Smooth muscle cell of the brain vasculature (primary cell): Measurements from ENCODE around the gene AHCYL1.
"Not testable (repeated sequence)": the region's sequence is repeated elsewhere in the genome, so short reads cannot be mapped to it uniquely, and the experiment has no call there.

Experiments used
- DNase-seq: peaks from one replicate; pipeline ENCODE4 v3.0.0-alpha.2; 2012; ENCODE audit warnings: low read depth, low spot score

The AHCYL1 gene

DNA sequence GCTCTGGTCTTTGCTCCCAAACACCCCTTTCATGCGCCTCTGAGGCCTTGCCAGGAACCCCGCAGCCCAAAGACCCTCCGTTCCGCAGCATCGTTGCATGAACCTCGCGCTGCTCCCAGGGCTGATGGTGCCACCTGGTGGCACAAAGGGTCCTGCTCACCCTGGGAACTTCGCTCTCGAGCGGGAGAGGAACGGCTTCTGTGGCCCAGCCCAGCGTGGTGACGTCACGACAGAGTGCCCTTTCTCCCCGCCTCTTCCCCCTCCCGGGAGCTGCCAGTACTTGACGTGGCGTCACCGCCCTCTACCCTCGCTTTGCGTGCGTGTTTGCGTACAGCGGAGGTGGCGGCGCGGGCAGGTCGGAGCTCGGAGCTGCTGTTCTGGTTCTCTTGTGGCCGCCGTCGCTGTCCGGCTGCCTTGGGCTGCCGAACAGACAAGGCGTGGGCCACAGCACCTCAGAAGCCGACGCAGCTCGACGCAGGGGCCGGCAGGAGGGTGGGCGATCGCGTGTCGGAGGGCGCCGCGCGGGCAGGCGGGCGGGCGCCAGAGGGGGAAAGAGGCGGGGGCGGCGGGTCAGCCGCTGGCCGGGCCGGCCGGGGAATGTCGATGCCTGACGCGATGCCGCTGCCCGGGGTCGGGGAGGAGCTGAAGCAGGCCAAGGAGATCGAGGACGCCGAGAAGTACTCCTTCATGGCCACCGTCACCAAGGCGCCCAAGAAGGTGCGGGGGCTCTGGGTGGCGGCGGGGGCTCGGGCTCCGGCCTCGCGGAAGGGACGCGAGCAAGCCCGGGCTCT, at the start of gene AHCYL1:
AHCYL1 (plus strand) TSS at position 310 of the 791 bp plus-strand sequence; CDS start at position 598, 288 bp downstream.
- DNase-seq: peak; percentile 97

DNA sequence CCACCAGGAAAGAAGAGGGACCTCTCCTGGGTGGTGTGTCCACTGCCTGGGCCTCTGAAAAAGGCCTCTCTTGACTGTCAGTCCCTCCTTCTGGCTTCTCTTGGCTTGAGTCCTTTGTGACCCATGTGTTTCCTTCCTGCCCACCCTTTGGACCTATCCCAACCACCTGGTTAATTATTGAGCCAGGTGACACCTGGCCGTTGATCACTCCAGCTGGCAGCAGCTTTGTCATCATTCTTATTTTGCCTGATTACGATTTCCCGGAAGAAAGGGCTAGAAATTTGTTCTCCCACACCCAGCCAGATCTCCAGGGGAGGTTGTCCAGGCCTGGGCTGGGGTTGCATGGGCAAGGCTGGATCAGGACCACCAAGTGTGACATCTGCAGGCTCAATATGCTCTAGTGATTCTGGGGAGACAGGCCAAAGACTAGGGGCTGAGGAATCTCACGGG, 49.1 kb upstream of the AHCYL1 start:
- no peak for DNase-seq

DNA sequence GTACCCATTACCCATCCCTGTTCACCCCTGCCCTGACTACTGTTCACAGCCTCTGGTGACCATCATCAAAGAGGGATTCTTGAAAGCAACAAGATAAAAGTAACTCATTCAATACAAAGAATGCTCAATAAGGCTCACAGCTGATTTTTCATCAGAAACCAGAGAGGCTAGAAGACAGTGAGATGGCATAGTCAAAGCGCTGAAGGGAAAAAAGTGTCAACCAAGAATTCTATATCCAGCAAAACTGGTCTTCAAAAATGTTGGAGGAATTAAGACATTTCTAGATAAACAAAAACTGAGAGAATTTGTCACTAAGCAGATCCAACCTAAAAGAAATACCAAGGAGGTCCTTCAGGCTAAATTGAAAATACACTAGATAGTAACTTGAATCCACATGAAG, 46.8 kb upstream of the AHCYL1 start:
- no peak for DNase-seq

DNA sequence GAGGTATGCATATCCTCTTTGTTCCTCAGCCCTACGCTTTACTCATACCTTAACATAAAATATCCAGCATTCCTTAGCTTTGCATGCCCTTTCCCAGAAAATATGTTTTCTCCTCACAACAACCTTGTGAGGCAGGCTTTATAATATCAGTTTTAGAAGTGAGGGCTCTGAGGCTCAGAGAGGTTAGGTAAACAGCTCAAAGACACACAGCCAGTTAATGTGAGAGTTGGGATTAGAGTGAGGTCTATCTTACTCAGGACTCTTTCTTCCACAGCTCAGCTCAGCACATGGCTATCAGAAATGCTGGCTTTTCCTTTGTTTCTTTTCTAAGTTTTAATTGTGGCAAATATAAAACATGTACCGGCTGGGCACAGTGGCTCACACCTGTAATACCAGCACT, 46.0 kb upstream of the AHCYL1 start:
- no peak for DNase-seq

DNA sequence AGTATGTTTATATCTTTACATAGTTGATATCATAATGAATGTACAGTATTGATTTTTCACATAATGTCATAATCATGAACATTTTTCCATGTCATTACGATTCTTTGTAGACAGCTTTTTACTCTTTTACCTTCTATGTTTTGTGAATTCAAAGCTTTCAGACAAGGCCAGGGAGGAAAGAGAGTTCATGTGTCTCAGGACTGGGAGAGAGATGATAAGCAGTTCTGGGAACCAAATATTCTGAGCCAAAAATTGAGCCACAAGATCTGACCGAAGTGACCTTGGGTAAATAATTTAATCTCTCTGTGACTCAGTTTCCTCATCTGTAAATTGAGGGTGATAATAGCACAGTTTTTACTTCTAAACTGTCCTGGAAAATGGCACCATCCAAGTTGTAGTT, 42.1 kb upstream of the AHCYL1 start:
- DNase-seq: no peak

DNA sequence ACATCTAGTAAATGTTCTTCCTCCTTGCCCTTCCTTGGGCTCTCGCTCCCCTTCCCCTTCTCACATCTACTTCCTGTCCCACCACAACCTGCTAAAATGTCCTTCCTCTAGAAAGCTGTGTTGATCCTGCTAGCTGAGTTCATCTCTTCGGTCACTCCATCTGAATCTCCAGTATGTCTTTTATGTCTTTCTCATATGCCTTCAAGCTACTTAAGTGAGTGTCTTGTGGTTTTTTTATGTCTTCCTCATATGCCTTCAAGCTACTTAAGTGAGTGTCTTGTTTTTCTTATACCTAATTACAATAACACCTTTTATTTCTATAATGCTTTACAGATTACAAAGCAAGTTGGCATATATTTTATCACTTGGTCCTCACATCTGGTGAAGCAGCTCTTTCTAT, 40.0 kb upstream of the AHCYL1 start:
- DNase-seq: no peak

DNA sequence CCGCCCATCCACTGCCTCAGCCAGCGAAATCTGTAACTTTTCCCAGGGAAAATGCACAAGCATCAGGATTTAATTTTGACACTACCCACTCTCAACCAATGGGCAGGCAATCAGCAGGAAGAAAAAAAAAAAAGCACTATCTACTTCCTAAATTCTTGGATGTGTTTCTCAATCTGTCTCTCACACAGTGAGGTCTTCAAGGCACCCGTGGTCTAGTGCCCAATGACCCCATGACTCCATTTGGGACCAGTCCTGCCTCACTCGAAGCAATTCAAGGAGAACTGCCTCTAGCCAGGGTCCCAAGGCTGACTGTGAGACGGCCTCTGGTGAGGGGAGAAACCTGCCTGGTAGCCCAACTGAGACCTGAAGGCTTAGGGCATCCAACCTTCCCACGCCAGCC, 38.1 kb upstream of the AHCYL1 start:
- no peak for DNase-seq

DNA sequence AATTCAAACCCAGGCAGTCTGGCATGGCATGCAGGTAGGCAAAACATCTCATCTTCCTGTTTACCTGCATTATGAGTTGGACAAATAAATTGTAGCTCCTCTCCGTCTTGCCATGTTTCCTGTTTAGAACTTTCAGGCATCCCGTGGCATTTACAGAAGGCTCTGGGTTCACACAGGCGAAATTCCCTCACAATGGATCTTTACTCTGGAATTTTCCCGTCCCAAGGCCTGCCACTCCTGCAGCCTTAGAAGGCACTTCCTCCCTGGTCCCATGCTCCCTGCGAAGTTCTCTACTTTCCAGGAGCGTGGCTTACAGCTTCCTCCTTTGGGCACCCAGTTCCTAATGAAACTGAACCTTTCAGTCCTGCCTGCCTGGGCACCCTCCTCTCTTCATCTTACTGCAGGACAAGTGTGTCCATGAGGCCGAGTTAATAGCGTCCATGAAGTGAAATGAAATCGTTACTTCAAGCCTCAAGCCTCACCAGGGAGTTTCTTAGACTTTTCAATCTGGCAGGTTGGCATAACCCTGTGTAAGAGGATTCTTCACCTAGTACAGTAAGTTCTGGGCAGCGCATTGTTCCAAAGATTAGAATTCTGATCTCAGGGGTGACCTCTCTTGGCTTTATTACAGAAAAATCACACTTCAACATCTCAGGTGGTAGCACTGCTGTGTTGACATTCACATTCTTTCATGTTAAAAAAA, 36.8 kb upstream of the AHCYL1 start:
- DNase-seq: no peak

DNA sequence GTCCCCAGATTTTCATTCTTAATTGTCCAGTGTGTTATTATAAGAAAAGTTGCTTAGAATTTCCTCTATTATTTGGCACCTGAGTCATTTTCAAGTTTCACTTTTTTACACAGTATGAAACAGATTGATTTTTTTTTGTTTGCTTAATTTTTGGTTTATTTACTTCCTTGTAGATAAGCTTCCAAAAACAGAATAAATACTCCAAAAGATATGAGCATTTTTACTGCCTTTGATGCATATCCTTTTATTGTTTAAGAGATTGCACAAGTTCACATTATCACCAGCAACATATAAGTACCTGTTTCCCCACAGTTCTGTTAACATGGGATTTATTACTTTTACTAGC, 36.3 kb upstream of the AHCYL1 start:
- DNase-seq: no peak

DNA sequence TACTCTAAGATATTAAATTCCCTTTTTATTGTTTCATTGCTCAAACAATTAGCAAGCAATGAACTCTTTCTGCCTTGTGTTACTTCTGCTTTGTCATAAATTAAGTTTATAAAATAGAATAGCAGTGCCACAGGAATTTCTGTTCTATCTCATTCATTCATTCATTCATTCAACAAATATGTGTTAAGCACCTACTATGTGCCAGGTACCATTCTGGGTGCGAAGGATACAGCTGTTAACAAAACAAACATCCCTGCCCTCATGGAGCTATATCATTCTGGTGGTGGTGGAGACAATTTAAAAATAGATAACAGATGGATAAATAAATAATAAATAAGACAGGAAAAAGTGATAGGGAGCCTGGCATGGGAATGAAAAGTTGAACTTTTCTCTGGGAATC, 34.5 kb upstream of the AHCYL1 start:
- no peak for DNase-seq

DNA sequence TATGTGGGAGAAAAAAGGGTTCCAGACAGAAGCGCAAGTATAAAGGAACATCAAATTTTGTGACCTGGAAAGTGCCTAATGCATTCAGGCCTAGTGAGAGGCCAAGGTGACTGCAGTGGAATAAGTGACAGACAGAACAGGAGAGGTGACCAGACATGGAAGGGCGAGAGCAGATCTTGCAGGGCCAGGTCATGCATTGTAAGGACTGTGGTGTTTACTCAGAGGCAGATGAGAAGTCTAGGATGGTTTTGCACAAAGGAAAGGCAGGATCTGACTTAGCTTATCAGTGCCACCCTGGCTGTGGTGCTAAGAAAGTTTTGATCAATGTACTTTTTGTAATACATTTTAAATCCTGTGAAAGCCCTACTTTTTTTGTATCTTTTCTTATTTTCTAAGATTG, 34.1 kb upstream of the AHCYL1 start:
- DNase-seq: no peak

DNA sequence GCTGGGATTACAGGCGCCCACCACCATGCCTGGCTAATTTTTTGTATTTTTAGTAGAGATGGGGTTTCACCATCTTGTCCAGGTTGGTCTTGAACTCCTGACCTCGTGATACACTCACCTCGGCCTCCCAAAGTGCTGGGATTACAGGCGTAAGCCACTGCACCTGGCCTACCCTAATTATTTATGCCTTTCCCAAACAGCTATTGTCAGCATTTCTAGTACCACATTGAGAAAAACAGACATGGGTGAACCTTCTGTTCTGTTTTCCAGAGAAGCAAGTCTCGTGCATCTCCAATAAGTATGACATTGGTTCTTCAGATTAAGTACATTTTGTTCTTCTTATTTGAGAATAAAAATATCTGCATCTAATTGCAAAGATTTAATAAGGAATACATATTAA, 33.1 kb upstream of the AHCYL1 start:
- DNase-seq: not testable (repeated sequence)

DNA sequence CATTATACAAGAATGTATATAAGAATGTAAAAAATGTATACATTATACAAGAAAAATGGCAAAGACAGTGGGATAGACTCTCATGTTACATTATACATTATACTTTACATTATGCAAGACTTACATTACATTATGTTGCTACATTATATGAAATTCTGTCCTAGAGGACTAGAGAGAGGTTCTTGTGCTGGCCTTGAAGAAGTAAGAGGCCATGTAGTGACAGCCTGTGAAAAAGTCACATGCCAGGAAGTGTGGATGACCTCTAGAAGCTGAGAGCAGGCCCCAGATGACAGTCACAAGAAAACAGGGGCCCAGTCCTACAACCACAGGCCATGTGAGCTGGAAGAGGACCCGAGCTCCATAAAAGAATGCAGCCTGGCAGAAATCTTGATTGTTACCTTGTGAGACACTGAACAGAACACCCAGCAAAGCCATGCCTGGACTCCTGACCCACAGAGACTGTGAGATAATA, 30.5 kb upstream of the AHCYL1 start:
- DNase-seq: no peak

DNA sequence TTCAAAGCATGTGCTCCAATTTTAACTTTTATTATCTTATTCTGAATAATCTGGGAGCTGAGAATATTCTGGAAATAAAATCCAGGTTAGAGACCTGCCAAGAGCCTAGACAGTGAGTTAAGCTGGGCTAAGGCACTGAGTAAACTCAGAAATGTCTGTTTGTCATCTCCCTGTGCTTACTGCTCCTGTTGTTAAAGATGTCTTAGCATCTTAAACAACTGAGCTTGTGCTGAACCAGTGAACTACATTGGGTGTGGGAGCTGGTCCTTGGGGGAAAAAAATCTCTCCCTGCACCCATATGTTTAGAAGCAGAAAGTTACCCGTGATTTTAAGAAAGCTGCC, 25.0 kb upstream of the AHCYL1 start:
- DNase-seq: no peak

DNA sequence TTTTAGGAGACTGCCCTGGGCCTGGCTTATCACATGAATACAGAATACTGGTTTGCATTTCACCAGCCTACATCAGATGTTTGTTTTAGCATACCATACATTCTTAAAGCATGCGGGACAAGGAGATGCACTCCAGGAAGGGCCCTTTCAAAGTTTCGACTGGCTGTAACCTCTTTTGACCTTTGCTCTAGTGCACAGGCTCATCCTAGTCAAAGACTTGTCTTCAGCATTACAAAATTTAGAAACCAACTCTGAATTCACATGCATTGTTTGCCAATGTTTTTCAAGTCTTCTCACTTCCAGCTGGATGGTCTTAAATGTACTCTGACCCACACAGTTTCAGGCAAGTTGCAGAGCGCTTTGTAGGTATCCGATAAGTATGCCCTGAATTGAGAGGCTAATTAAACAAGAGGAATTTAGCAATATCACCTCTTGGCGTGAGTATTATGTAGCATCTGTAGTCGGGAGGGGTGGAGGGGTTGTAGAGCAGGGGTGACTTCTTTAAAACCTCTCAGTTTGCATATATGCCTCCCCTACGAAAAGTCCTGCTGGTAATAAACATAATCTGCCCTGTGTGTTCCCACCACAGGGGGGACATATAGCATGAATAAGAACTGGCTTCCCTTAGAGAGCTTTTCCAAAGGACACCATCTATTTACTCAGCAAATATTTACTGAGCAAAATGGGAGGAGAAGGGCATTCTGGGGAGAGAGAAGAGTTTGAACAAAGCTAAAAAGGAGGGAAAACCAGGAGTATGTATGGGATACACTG, 24.4 kb upstream of the AHCYL1 start:
- DNase-seq: peak; percentile 73

DNA sequence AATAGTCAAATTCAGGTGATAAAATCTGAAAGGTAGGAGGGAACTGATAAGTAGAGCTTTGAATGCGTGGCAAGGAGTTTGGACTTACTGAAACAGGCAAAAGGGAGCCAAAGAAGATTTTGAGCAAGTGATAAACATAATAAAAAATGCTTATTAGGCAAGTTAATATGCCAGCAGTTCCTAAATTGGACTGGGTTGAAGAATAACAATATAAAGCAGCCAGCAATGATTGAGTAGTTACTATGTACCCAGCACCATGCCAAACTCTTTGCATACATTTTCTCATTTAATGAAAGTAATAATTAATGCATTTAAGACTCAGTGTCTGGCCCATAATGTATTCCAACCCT, 23.8 kb upstream of the AHCYL1 start:
- DNase-seq: no peak

DNA sequence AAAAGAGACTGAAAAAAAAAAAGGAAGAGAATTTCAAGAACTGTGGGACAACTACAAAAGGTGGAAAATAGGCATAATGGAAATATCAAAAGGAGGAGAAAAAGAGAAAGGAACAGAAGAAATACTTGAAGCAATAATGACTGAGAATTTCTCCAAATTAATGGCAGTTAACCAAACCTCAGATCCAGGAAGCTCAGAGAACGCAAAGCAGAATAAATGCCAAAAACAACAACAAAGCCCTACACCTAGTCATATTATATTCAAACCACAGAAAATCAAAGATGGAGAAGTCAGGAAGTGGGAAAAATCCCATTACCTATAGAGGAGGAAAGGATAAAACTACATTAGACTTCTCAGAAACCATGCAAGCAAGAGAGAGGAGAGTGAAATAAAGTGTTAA, 20.7 kb upstream of the AHCYL1 start:
- no peak for DNase-seq

DNA sequence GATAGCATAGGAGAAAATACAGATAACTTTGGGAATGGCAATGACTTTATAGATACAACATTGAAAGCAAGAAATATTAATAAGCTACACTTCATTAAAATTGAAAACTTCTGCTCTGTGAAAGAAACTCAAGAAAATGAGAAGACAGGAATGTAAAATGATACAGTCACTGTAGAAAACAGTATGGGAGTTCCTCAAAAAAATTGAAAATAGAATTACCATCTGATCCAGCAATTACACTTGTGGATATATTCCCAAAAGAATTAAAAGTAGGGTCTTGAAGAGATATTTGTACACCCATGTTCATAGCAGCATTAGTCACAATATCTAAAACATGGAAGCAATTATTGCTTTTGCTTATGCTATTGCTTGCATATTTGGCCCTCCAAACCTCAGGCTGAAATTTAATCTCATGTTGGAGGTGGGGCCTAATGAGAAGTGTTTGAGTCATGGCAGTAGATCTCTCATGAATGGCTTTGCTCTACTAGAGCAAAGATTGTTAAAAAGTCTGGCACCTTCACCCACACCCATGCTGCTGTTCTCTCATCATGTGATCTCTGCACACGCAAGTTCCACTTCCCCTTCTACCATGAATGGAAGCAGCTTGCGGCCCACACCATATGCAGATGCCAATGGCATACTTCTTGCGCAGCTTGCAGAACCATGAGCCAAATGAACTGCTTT, 15.3 kb upstream of the AHCYL1 start:
- no peak for DNase-seq

DNA sequence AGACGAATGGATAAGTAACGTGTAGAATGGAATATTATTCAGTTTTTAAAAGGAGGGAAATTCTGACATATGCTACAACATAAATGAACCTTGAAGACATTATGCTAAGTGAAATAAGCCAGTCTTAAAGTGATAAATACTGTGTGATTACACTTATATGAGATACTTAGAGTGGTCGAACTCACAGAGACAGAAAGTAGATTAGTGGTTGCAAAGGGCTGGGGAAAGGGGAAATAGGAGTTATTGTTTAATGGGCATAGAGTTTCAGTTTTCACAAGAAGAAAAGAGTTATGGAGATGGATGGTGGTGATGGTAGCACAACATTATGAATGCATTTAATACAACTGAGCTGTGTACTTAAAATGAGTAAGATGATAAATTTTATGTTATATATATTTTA, 14.7 kb upstream of the AHCYL1 start:
- no peak for DNase-seq

DNA sequence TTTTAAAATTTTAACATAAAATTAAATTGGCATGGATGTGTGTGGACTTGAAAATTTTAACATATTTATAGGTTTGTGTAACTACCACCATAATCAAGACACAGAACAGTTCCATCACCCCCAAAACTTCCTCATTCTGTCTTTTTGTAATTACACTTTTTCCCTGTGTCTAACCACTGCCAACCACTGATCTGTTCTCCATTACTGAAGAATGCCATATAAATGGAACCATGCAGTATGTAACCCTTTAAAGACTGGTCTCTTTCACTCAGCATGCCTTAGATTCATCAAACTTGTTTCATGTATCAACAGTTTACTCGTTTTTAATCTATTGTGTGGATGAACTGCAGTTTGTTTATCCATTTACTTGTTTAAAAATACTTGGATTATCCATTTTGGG, 13.0 kb upstream of the AHCYL1 start:
- DNase-seq: no peak

DNA sequence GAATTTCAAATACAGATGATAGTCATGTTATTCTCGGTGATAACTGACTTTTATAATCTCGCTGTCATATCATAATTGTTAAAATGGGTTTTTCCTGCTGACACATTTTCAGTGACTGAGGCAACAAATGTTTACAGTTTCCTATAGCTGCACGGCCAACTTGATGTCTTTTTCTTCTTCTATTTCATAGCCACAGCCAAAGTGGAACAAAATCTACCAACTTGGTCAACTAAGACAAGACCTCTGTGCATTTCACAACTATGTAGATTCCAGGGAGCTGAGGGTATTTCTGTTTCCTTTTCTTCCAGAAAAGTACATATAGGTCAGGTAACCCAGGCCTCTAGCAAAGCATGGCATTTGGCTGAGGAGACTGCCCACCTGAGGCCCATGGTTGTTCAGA, 10.4 kb upstream of the AHCYL1 start:
- no peak for DNase-seq

DNA sequence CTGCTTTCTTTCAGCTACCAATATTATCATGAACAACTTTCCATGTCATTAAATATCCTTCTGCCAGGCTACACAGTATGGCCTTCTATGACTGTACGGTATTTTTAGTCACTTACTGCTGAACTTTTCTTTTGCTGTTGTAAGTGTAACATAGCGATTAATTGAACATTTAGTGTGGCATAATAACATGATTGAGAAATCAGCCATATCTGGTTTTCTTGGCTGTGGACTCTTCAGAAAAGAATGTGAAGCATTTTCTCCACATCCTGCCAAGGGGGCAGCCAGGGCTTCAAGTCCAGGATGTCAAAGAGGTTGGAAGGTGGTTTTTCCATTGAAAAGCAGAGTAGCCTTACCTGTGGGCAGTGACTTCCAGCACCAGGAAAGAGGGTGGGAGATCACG, 8.8 kb upstream of the AHCYL1 start:
- DNase-seq: no peak
